CD4-positive, alpha-beta memory T cell (primary cell): ENCODE data around the gene STIM1. TPM values are rescaled to one million over a fixed set of nuclear protein-coding genes. Genes with fewer than 3 reads are reported as not detected.

Experiments
- CTCF ChIA-PET: fragments of 350-600 bp; sonication (Branson Sonifier 250); formaldehyde crosslinking; loops from one replicate; lab custom pipeline; 2021; ENCODE audit warnings: inconsistent platforms; ENCODE audit not compliant: partially characterized antibody; lab: Charles Lee
- POLR2A ChIA-PET: fragments of 350-600 bp; sonication (Branson Sonifier 250); formaldehyde crosslinking; loops from one replicate; lab custom pipeline; 2021; ENCODE audit not compliant: partially characterized antibody; lab: Charles Lee
- DNase-seq, 5 donors: peaks; one replicate each; pipeline versions ENCODE4 v3.0.0 to v3.0.0-alpha.2; 2020 to 2022; ENCODE audit warnings: mixed read lengths in 1 of 5
- H3K27ac ChIP-seq: one replicate; pipeline ENCODE4 v1.7.0; 2013; ENCODE audit warnings: low read depth, low read length
- H3K27me3 ChIP-seq: 2 replicates; pipeline ENCODE4 v1.7.0; 2013; ENCODE audit warnings: mild to moderate bottlenecking, low read length, moderate library complexity; ENCODE audit not compliant: insufficient read depth
- H3K36me3 ChIP-seq: 2 replicates; pipeline ENCODE4 v1.7.0; 2013; ENCODE audit warnings: mild to moderate bottlenecking, low read length, moderate library complexity; ENCODE audit not compliant: insufficient read depth
- H3K4me1 ChIP-seq: 2 replicates; pipeline ENCODE4 v1.7.0; 2013; ENCODE audit warnings: mild to moderate bottlenecking, low read length, moderate library complexity; ENCODE audit not compliant: insufficient read depth
- H3K4me3 ChIP-seq, 2 donors: one replicate each; pipeline ENCODE4 v1.7.0; 2013; ENCODE audit warnings: low read length in 2 of 2, mild to moderate bottlenecking in 1 of 2
- H3K9me3 ChIP-seq, 2 donors: one replicate each; pipeline ENCODE4 v1.7.0; 2013; ENCODE audit warnings: low read length in 2 of 2, control low read depth in 1 of 2; ENCODE audit not compliant: control insufficient read depth in 1 of 2
- H3K27ac Mint-ChIP-seq, 7 donors: one replicate each; pipeline ENCODE4 v1.8.0; 2020 to 2021; ENCODE audit warnings: mixed read lengths in 7 of 7, mild to moderate bottlenecking in 6 of 7, inconsistent platforms in 3 of 7, moderate library complexity in 3 of 7
- H3K27me3 Mint-ChIP-seq, 2 donors: one replicate each; pipeline ENCODE4 v1.8.0; 2020 to 2021; ENCODE audit warnings: mixed read lengths in 2 of 2
- H3K36me3 Mint-ChIP-seq, 2 donors: one replicate each; pipeline ENCODE4 v1.8.0; 2020 to 2021; ENCODE audit warnings: mixed read lengths in 2 of 2, inconsistent platforms in 1 of 2, mild to moderate bottlenecking in 1 of 2
- H3K4me1 Mint-ChIP-seq, 4 donors: one replicate each; pipeline ENCODE4 v1.8.0; 2020 to 2021; ENCODE audit warnings: mixed read lengths in 4 of 4, mild to moderate bottlenecking in 1 of 4
- H3K4me3 Mint-ChIP-seq, 8 donors: one replicate each; pipeline ENCODE4 v1.8.0; 2020 to 2021; ENCODE audit warnings: mixed read lengths in 8 of 8, mild to moderate bottlenecking in 7 of 8, moderate library complexity in 6 of 8, inconsistent platforms in 3 of 8
- H3K9me3 Mint-ChIP-seq, 8 donors: one replicate each; pipeline ENCODE4 v1.8.0; 2020 to 2021; ENCODE audit warnings: mixed read lengths in 8 of 8, mild to moderate bottlenecking in 5 of 8, inconsistent platforms in 3 of 8, moderate library complexity in 1 of 8
- intact Hi-C: fragments of 100-400 bp; cut with micrococcal nuclease; formaldehyde crosslinking; loops from one replicate; pipeline ENCODE4 v1.15.1; 2023
- polyA plus RNA-seq, 2 donors: library from polyadenylated mRNA; unstranded; fragments of 300-500 nt; fragmentation: Illumina TruSeq; gene quantifications; one replicate each; pipeline ENCODE4 v1.2.3, GENCODE V29; 2021
- total RNA-seq, 2 experiments: library from RNA; stranded (reverse); gene quantifications; one replicate each; pipeline ENCODE4 v1.2.3, GENCODE V29; 2021

STIM1 gene
- total and polyA plus RNA-seq, 4 experiments from 2014 or later = 27.7 to 87.4 (median 65.5) TPM

- Mint-ChIP-seq H3K4me3 (no peak overlapping the region), H3K27ac (peak overlapping the region in 3 of 7 donors; percentile 20 to 47 (median 25)), H3K9me3 (peaks cover 0 to 3% (median 0%) of the 10 kb centered on the region in 8 donors), H3K36me3 (peaks cover 47 to 61% of the 10 kb centered on the region in 2 donors), H3K4me1 (peaks cover 16 to 25% (median 18%) of the 10 kb centered on the region in 4 donors), H3K27me3 (no peaks in the 10 kb centered on the region)
- Histone ChIP-seq H3K27ac (no peak overlapping the region), H3K27me3 (no peaks in the 10 kb centered on the region), H3K9me3 (no peaks in the 10 kb centered on the region), H3K4me3 (no peak overlapping the region), H3K4me1 (peaks cover 13% of the 10 kb centered on the region), H3K36me3 (peaks cover 14% of the 10 kb centered on the region)
- intact Hi-C loops = no loop called here
- POLR2A ChIA-PET = interaction anchor here (0.9 kb wide), 1 partner anchor 200 kb away, joined by 3 read pairs; no protein-coding TSS in a partner anchor
- DNase-seq = no peak
- CTCF ChIA-PET = interaction anchor here (0.5 to 24.3 kb wide), 4 partner anchors 18 to 211 kb away, joined by 4 to 934 read pairs (median 6); partner anchors contain the start of genes RHOG and STIM1
These were observed 199.2 kb downstream of the STIM1 start for GRCh38 chr11:4054643-4055042.

GRCh38 chr11:4059424-4059823, 204.0 kb downstream of the STIM1 start:
- peak overlapping the region in 2 of 7 donors; percentile 36 to 39 for H3K27ac Mint-ChIP-seq
- Histone ChIP-seq H3K9me3 (no peaks in the 10 kb centered on the region), H3K27ac (no peak overlapping the region), H3K27me3 (no peaks in the 10 kb centered on the region), H3K36me3 (peaks cover 30% of the 10 kb centered on the region), H3K4me3 (no peak overlapping the region), H3K4me1 (peaks cover 24% of the 10 kb centered on the region)
- intact Hi-C loops = no loop called here
- ChIA-PET POLR2A (no interaction called here), CTCF (interaction anchor here (2.9 to 24.3 kb wide), 2 partner anchors 13 to 216 kb away, joined by 17 to 934 read pairs; partner anchors contain the start of genes RHOG and STIM1)
- H3K4me1 Mint-ChIP-seq = peaks cover 26 to 40% (median 32%) of the 10 kb centered on the region in 4 donors
- H3K4me3 Mint-ChIP-seq = no peak overlapping the region
- H3K36me3 Mint-ChIP-seq = peaks cover 45 to 71% of the 10 kb centered on the region in 2 donors
- no peaks in the 10 kb centered on the region for H3K9me3 Mint-ChIP-seq
- H3K27me3 Mint-ChIP-seq = no peaks in the 10 kb centered on the region
- DNase-seq = no peak

DNA sequence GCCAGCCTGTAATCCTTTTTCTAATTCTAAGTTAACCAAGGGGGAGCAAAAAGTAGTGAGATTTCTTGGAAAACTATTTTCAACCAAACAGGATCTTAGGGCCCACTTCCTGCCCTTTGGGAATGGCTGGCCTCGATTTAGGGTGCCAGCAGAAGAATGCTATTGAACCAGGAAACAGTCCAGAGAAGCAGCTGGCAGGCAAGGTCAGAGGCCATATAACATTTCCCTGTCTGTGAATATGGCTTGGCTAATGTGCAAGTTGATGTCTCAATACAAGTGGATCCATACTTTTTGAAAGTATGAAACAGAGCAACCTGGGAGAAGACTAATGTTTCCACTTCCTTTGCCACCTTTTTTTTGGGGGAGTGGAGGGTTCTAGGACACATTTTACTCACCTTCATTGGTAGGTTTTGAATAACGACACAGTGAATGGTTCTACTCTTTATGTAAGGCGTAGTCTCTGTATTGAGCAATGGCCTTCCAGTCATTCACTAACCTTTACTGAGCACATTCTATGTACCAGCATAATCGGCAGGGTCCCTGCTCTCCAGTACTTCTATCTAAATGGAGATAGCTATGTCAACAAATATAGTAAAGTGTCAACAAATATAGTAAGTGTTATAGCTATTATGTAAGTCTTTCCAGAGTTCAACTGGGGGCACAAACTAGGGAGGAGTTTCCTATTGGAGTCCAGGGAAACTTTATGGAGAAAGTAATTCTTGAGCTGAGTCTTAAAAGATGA, 204.9 kb downstream of the STIM1 start:
- no peak for DNase-seq
- no peak overlapping the region for H3K4me3 Mint-ChIP-seq
- peak overlapping the region in 5 of 7 donors; percentile 17 to 84 (median 47) for H3K27ac Mint-ChIP-seq
- Histone ChIP-seq H3K9me3 (no peaks in the 10 kb centered on the region), H3K4me1 (peaks cover 34% of the 10 kb centered on the region), H3K27me3 (no peaks in the 10 kb centered on the region), H3K36me3 (peaks cover 30% of the 10 kb centered on the region), H3K4me3 (no peak overlapping the region), H3K27ac (no peak overlapping the region)
- H3K36me3 Mint-ChIP-seq = peaks cover 42 to 65% of the 10 kb centered on the region in 2 donors
- peaks cover 35 to 49% (median 38%) of the 10 kb centered on the region in 4 donors for H3K4me1 Mint-ChIP-seq
- ChIA-PET CTCF (interaction anchor here (0.7 to 24.3 kb wide), 6 partner anchors 12 to 217 kb away, joined by 3 to 934 read pairs (median 10); partner anchors contain the start of genes RHOG and STIM1), POLR2A (interaction anchor here (1.2 to 1.3 kb wide), 2 partner anchors 118 to 205 kb away, joined by 4 to 5 read pairs; partner anchors contain the start of gene STIM1)
- intact Hi-C loops = no loop called here
- no peaks in the 10 kb centered on the region for H3K27me3 Mint-ChIP-seq
- H3K9me3 Mint-ChIP-seq = no peaks in the 10 kb centered on the region

DNA sequence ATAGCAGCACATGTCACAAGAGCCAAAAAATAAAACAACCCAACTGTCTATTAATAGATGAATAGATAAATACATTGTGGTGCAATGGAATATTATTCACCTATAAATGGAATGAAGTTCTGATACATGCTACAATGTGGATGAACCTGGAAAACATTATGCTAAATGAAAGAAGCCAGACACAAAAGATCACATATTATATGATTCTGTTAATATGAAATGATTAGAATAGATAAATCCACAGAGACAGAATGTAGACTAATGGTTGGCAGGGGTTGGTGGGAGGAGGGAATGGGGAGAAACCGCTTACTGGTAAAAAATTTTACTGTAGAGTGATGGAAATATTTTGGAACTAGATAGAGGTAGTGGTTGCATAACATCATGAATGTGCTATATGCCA, 206.2 kb downstream of the STIM1 start:
- Mint-ChIP-seq H3K36me3 (peaks cover 30 to 53% of the 10 kb centered on the region in 2 donors), H3K9me3 (no peaks in the 10 kb centered on the region), H3K27ac (peak overlapping the region in 5 of 7 donors; percentile 0 to 78 (median 60)), H3K4me1 (peaks cover 45 to 57% (median 50%) of the 10 kb centered on the region in 4 donors), H3K4me3 (no peak overlapping the region), H3K27me3 (no peaks in the 10 kb centered on the region)
- Histone ChIP-seq H3K36me3 (peaks cover 24% of the 10 kb centered on the region), H3K4me3 (no peak overlapping the region), H3K27me3 (no peaks in the 10 kb centered on the region), H3K27ac (no peak overlapping the region), H3K4me1 (peaks cover 47% of the 10 kb centered on the region), H3K9me3 (no peaks in the 10 kb centered on the region)
- ChIA-PET POLR2A (interaction anchor here (1.2 kb wide), 1 partner anchor 120 kb away, joined by 4 read pairs; no protein-coding TSS in a partner anchor), CTCF (interaction anchor here (1.6 to 24.3 kb wide), 2 partner anchors 11 to 218 kb away, joined by 21 to 934 read pairs; partner anchors contain the start of genes RHOG and STIM1)
- intact Hi-C loops = no loop called here
- DNase-seq = no peak

DNA sequence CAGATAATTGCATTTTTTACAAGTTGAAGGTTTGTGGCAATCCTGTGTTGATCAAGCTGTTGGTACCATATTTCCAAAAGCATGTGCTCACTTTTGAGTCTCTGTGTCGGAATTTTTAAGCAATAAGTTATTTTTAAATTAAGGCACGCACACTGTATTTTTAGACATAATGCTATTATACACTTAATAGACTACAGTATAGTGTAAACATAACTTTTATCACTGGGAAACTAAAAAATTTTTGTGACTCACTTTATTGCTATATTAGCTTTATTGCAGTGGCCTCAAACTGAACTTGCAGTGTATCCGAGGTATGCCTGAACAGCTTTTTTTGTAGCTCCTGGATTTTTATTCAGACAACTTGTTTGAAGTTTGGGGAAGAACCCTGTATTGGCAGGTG, 207.9 kb downstream of the STIM1 start:
- H3K27ac Mint-ChIP-seq = no peak overlapping the region
- ChIA-PET POLR2A (interaction anchor here (0.8 to 7.6 kb wide), 6 partner anchors 32 to 233 kb away, joined by 3 to 89 read pairs (median 3); partner anchors contain the start of gene STIM1), CTCF (interaction anchor here (0.5 to 24.3 kb wide), 6 partner anchors 10 to 220 kb away, joined by 3 to 934 read pairs (median 18); partner anchors contain the start of genes RHOG and STIM1)

GRCh38 chr11:4064278-4064955, 209.0 kb downstream of the STIM1 start:
- ChIA-PET CTCF (interaction anchor here (1.0 to 24.3 kb wide), 8 partner anchors 9 to 221 kb away, joined by 3 to 934 read pairs (median 6); partner anchors contain the start of genes RHOG and STIM1), POLR2A (interaction anchor here (0.8 to 7.6 kb wide), 9 partner anchors 31 to 234 kb away, joined by 3 to 89 read pairs (median 3); partner anchors contain the start of gene STIM1)
- no peaks in the 10 kb centered on the region for H3K27me3 ChIP-seq
- H3K9me3 Mint-ChIP-seq = no peaks in the 10 kb centered on the region
- peaks cover 61% of the 10 kb centered on the region for H3K4me1 ChIP-seq
- no peaks in the 10 kb centered on the region for H3K9me3 ChIP-seq
- no peak for DNase-seq
- peaks cover 18% of the 10 kb centered on the region for H3K36me3 ChIP-seq
- H3K4me3 ChIP-seq = no peak overlapping the region
- intact Hi-C loops = loop anchor here (2.0 kb wide), 1 partner anchor 122 kb away; no protein-coding TSS in a partner anchor
- H3K27ac Mint-ChIP-seq = peak overlapping the region; percentile 62 to 93 (median 84)
- H3K27me3 Mint-ChIP-seq = no peaks in the 10 kb centered on the region
- H3K4me3 Mint-ChIP-seq = peak overlapping the region in 2 of 8 donors; percentile 16 to 65
- H3K27ac ChIP-seq = peak overlapping the region; percentile 18
- peaks cover 20 to 28% of the 10 kb centered on the region in 2 donors for H3K36me3 Mint-ChIP-seq
- H3K4me1 Mint-ChIP-seq = peaks cover 57 to 72% (median 58%) of the 10 kb centered on the region in 4 donors

More for the DNA sequence above, 207.9 kb downstream of the STIM1 start:
- no peaks in the 10 kb centered on the region for H3K27me3 Mint-ChIP-seq
- peaks cover 49 to 65% (median 52%) of the 10 kb centered on the region in 4 donors for H3K4me1 Mint-ChIP-seq
- H3K4me1 ChIP-seq = peaks cover 51% of the 10 kb centered on the region
- H3K4me3 Mint-ChIP-seq = no peak overlapping the region
- no peaks in the 10 kb centered on the region for H3K9me3 Mint-ChIP-seq
- H3K36me3 Mint-ChIP-seq = peaks cover 24 to 38% of the 10 kb centered on the region in 2 donors
- H3K9me3 ChIP-seq = no peaks in the 10 kb centered on the region
- intact Hi-C loops = no loop called here
- no peak overlapping the region for H3K27ac ChIP-seq
- DNase-seq = no peak
- peaks cover 24% of the 10 kb centered on the region for H3K36me3 ChIP-seq
- no peaks in the 10 kb centered on the region for H3K27me3 ChIP-seq
- no peak overlapping the region for H3K4me3 ChIP-seq
